K562 (cell line): ENCODE measurements around the gene RAB25. TPM values are rescaled to one million over a fixed set of nuclear protein-coding genes. Genes with fewer than 3 reads are reported as not detected.
A peak's percentile ranks its signal among the peaks of the same experiment; 100 is the strongest.

Source experiments
- ATAC-seq: fragments of 200-7000 bp; cut with Tn5 transposase; 3 replicates; pipeline ENCODE4 v1.9.1; 2020; ENCODE audit warnings: moderate library complexity
- BruUV-seq: library from RNA; stranded (reverse); fragments of 400-500 nt; replicated peaks from 2 replicates; lab custom pipeline; 2021; lab: Mats Ljungman, UMichigan
- CTCF ChIA-PET: fragments of 300-600 bp; formaldehyde crosslinking; extraction: SDS; loops from one replicate; lab custom pipeline; 2021; ENCODE audit warnings: low intra/inter-chr PET ratio; lab: Yijun Ruan, JAX
- POLR2A ChIA-PET: fragments of 300-600, 350-650 bp; sonication (Branson Sonifier 250); formaldehyde crosslinking; extraction: SDS; loops from one replicate; lab custom pipeline; 2021; ENCODE audit warnings: antibody characterized with exemption, inconsistent platforms; lab: Yijun Ruan, JAX
- DNase-seq, 4 experiments: peaks; one replicate each; pipeline versions ENCODE4 v3.0.0 to v3.0.0-alpha.2; 2011 to 2018; ENCODE audit warnings: low spot score in 3 of 4, mixed read lengths in 3 of 4; ENCODE audit errors: extremely low read depth in 1 of 4
- FAIRE-seq: peaks from 2 replicates; lab custom pipeline; 2011; peaks lifted over from hg19 to GRCh38; lab: Jason Lieb, UNC
- H2AFZ ChIP-seq: 2 replicates; pipeline ENCODE4 v1.6.0; 2011; ENCODE audit warnings: low read depth, low read length, control low read depth, inconsistent platforms
- H3K27ac ChIP-seq: fragments of 200-600 bp; 3 replicates; pipeline ENCODE4 v1.8.0; 2011; ENCODE audit warnings: low read depth, mild to moderate bottlenecking, control low read depth, inconsistent platforms, low read length, moderate library complexity, mixed read lengths; ENCODE audit errors: extremely low read depth
- H3K27me3 ChIP-seq, 2 experiments: fragments of 300-600 bp in 1 of 2; 2 replicates in 1 of 2; 3 replicates in 1 of 2; pipeline versions ENCODE4 v1.6.0 to v1.8.0; 2011; ENCODE audit warnings: inconsistent platforms in 2 of 2, low read length in 2 of 2, mild to moderate bottlenecking in 1 of 2, mixed read lengths in 1 of 2, moderate library complexity in 1 of 2; ENCODE audit not compliant: control insufficient read depth in 2 of 2, insufficient read depth in 2 of 2
- H3K36me3 ChIP-seq: fragments of 300-600 bp; 3 replicates; pipeline ENCODE4 v1.8.0; 2011; ENCODE audit warnings: mild to moderate bottlenecking, low read length, inconsistent platforms; ENCODE audit not compliant: control insufficient read depth, insufficient read depth
- H3K4me1 ChIP-seq, 2 experiments: fragments of 200-600 bp in 1 of 2; replicated peaks in 1 of 2; 2 replicates in 1 of 2; 3 replicates in 1 of 2; pipeline versions ENCODE4 v1.5.1 to v1.8.0; 2011; ENCODE audit warnings: inconsistent platforms in 2 of 2, low read length in 2 of 2, mild to moderate bottlenecking in 1 of 2, mixed read lengths in 1 of 2, moderate library complexity in 1 of 2; ENCODE audit not compliant: control insufficient read depth in 2 of 2, insufficient read depth in 2 of 2
- H3K4me2 ChIP-seq: 2 replicates; pipeline ENCODE4 v1.6.1; 2011; ENCODE audit warnings: low read length, control low read depth, inconsistent platforms, mixed read lengths; ENCODE audit not compliant: insufficient read depth
- H3K4me3 ChIP-seq: fragments of 200-600 bp; sonication (generic), shearing (Covaris generic); 2 replicates; pipeline ENCODE4 v1.5.1; 2016; ENCODE audit warnings: control low read depth, inconsistent platforms
- H3K79me2 ChIP-seq: fragments of 200-600 bp; 3 replicates; pipeline ENCODE4 v1.8.0; 2011; ENCODE audit warnings: low read length, inconsistent platforms; ENCODE audit not compliant: control insufficient read depth, insufficient read depth
- H3K9ac ChIP-seq, 2 experiments: 2 replicates each; pipeline versions ENCODE4 v1.6.0 to v1.6.1; 2011; ENCODE audit warnings: low read depth in 2 of 2, low read length in 2 of 2, control low read depth in 1 of 2, inconsistent platforms in 1 of 2, mild to moderate bottlenecking in 1 of 2, mixed read lengths in 1 of 2; ENCODE audit not compliant: insufficient read depth in 1 of 2
- H3K9me1 ChIP-seq: one replicate; pipeline ENCODE4 v1.6.0; 2011; ENCODE audit warnings: inconsistent platforms, mild to moderate bottlenecking, low read length, moderate library complexity; ENCODE audit not compliant: control insufficient read depth, insufficient read depth
- H3K9me3 ChIP-seq: replicated peaks from 2 replicates; pipeline ENCODE4 v1.5.1; 2011; ENCODE audit warnings: low read depth, low read length, inconsistent platforms; ENCODE audit not compliant: control insufficient read depth, insufficient read depth
- H4K20me1 ChIP-seq: replicated peaks from 2 replicates; pipeline ENCODE4 v1.6.1; 2011; ENCODE audit warnings: low read length, inconsistent platforms, mixed read lengths; ENCODE audit not compliant: control insufficient read depth, insufficient read depth
- CEBPG ChIP-seq, 3 experiments: fragments of 200-800 bp in 1 of 3; sonication (Bioruptor generic) in 1 of 3; sonication (generic) in 1 of 3; formaldehyde crosslinking in 1 of 3; IDR thresholded peaks in 2 of 3; conservative IDR thresholded peaks in 1 of 3; 2 replicates each; pipeline versions ENCODE4 v1.6.1 to v1.8.0; 2016 to 2022; ENCODE audit warnings: missing compliant biosample characterization in 2 of 3, missing genetic modification characterization in 2 of 3, mild to moderate bottlenecking in 1 of 3, missing genetic modification reagents in 1 of 3
- CSDE1 ChIP-seq, 2 experiments: fragments of 450-650 bp; IDR thresholded peaks; 2 replicates each; pipeline ENCODE4 v1.6.1; 2016; ENCODE audit warnings: mild to moderate bottlenecking in 1 of 2
- FOXA3 ChIP-seq, 2 experiments: fragments of 450-650 bp in 1 of 2; sonication (generic) in 1 of 2; formaldehyde crosslinking; IDR thresholded peaks in 1 of 2; conservative IDR thresholded peaks in 1 of 2; 2 replicates each; pipeline versions ENCODE4 v1.4.0 to v1.8.0; 2020 to 2022; ENCODE audit warnings: mild to moderate bottlenecking in 2 of 2, missing genetic modification reagents in 1 of 2
- PHTF2 ChIP-seq: fragments of 250-450 bp; sonication (Bioruptor Pico); IDR thresholded peaks from 2 replicates; pipeline ENCODE4 v1.5.0; 2021; ENCODE audit warnings: mild to moderate bottlenecking
- TRIM24 ChIP-seq, 2 experiments: fragments of 450-650 bp; IDR thresholded peaks; 2 replicates each; pipeline ENCODE4 v1.6.1; 2016
- WHSC1 ChIP-seq: IDR thresholded peaks from one replicate; pipeline ENCODE4 v1.6.1; 2012; ENCODE audit warnings: low read length, control low read depth, inconsistent platforms
- XRCC4 ChIP-seq: IDR thresholded peaks from one replicate; pipeline ENCODE4 v1.6.1; 2011; ENCODE audit not compliant: insufficient read depth, insufficient read length; ENCODE audit errors: extremely low read depth
- ZNF431 ChIP-seq: sonication (generic); formaldehyde crosslinking; IDR thresholded peaks from 2 replicates; pipeline ENCODE4 v1.8.0; 2022; ENCODE audit warnings: mild to moderate bottlenecking, missing genetic modification reagents
- WGBS: fragments of 100-300 bp; shearing (Covaris generic); methylation state at CpG from one replicate; pipeline ENCODE4 v1.1.6; 2016; ENCODE audit warnings: low coverage, mixed read lengths; ENCODE audit not compliant: insufficient coverage; ENCODE audit errors: missing lambda C conversion rate; 5-methylcytosine and 5-hydroxymethylcytosine counted together
- in situ Hi-C: fragments of 300-500 bp; cut with MboI; formaldehyde crosslinking; loops from 4 replicates; pipeline ENCODE4 v1.15.0; 2018; ENCODE audit warnings: inconsistent platforms, mixed read lengths
- intact Hi-C: fragments of 100-400 bp; cut with micrococcal nuclease; formaldehyde crosslinking; loops from 2 replicates; pipeline ENCODE4 v1.14.2; 2022
- polyA plus RNA-seq, 8 experiments: library from polyadenylated mRNA; depleted of rRNA in 4 of 8; stranded (reverse) in 5 of 8; unstranded in 3 of 8; fragments of >200 nt; fragmentation: Nextera tagmentation in 2 of 8; fragmentation: Illumina TruSeq in 1 of 8; extraction: Ambion mirVana in 2 of 8; extraction: Trizol in 1 of 8; gene quantifications; 2 replicates each; pipeline versions ENCODE4 v1.2.1 to v1.2.3, GENCODE V29; 2011 to 2014; ENCODE audit warnings: inconsistent platforms in 1 of 8, missing spikeins in 1 of 8
- total RNA-seq, 7 experiments: library from RNA; depleted of rRNA in 6 of 7; stranded (reverse); fragments of >200 nt in 6 of 7; fragmentation: Illumina TruSeq in 2 of 7; extraction: Trizol in 2 of 7; gene quantifications; 2 replicates each; pipeline versions ENCODE4 v1.2.1 to v1.2.3, GENCODE V29; 2011 to 2021; ENCODE audit warnings: low replicate concordance in 1 of 7
- TF ChIP-seq, protein P1 (sequence below), 2 experiments: fragments of 450-650 bp in 1 of 2; sonication (generic) in 1 of 2; formaldehyde crosslinking in 1 of 2; IDR thresholded peaks; 2 replicates each; pipeline versions ENCODE4 v1.7.1 to v1.9.0; 2016 to 2022; ENCODE audit warnings: inconsistent platforms in 1 of 2, mild to moderate bottlenecking in 1 of 2, missing genetic modification reagents in 1 of 2

The RAB25 gene
- total and polyA plus RNA-seq, 9 of the 15 experiments (the other 6 are each of a cell fraction or from before 2014, with no cell fraction given): 0.10 to 0.27 (median 0.13) TPM; not detected in 6

DNA sequence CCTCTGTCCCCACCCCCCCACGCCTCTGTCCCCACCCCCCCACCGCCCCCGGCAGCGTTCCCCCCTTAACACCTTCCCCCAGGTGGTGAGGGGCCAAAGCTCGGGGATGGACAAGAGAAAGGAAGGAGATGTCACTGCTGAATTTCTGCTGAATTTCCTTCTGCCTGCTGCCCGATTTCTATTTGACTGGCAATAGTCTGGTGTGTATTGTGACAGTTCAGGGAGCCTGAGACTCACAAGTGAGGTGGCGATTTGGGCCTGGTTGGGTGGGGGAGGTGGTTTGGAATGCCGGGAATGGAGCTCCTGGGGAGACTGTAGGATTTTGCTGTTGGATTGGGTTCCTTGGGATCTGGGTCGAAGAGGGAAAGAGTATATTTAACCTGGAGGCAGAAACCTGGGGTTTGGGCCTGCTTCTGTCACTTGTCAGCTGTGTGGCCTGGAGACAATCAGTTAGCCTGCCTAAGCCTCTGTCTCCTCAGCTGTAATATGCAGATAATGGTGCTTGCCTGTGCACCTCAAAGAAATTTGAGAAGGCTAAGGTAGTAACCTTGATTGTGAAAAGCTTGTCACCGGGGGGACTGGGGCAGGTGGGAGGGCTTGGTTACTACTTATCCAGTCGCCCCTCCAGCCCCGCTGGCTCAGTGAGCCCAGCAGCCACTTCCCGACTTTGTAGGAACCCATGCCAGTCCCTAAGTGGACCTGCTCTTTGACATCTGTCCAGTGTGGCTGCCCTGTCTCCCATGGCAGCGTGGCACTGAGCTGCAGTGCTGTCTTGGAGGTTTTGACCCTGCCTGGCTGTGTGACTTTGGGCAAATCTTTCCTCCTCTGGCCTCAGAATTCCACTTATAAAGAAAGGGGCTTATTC, 45.9 kb downstream of the RAB25 start:
- no peaks in the 10 kb centered on the region for H3K27me3 ChIP-seq
- CTCF ChIA-PET: interaction anchor here (0.5 kb wide), 1 partner anchor 8 kb away, joined by 3 read pairs; no protein-coding TSS in a partner anchor
- no peaks in the 10 kb centered on the region for H3K36me3 ChIP-seq
- TSS peak; percentile 49 for BruUV-seq
- peak overlapping the region; percentile 53 for H2AFZ ChIP-seq
- no peaks in the 10 kb centered on the region for H4K20me1 ChIP-seq
- no peaks in the 10 kb centered on the region for H3K9me3 ChIP-seq
- FAIRE-seq (peak; percentile 90), ATAC-seq (peak; percentile 66), DNase-seq (peak in 2 of 4 experiments; percentile 64 to 79)
- peak overlapping the region; percentile 57 to 92; a peak in 3 of 4 replicates for H3K9ac ChIP-seq
- WGBS: 12% methylated on average over 11 of the region's 14 CpGs
- H3K4me2 ChIP-seq: peak overlapping the region; percentile 73
- in situ Hi-C loops (no loop called here), intact Hi-C loops (no loop called here)
- H3K4me3 ChIP-seq: no peak overlapping the region
- peaks cover 7% of the 10 kb centered on the region for H3K9me1 ChIP-seq
- H3K27ac ChIP-seq: peak overlapping the region; percentile 83
- peaks cover 4% of the 10 kb centered on the region; the same call in 1 of the 3 replicates for H3K79me2 ChIP-seq
- H3K4me1 ChIP-seq: peaks cover 33 to 55% of the 10 kb centered on the region in 2 experiments
- POLR2A ChIA-PET: interaction anchor here (0.9 to 12.5 kb wide), 7 partner anchors 10 to 55 kb away, joined by 3 to 164 read pairs (median 4); partner anchors contain the start of gene LMNA
- TF ChIP-seq XRCC4 (no peak), CSDE1 (IDR thresholded peaks at IDR 0.05) (no peak), PHTF2 (CRISPR knock-in tag) (no peak), CEBPG (CRISPR knock-in tag; IDR thresholded peaks at IDR 0.05) (no peak), CEBPG (tag; conservative IDR thresholded peaks at IDR 0.05 in 1 of 2, IDR thresholded peaks at IDR 0.05 in 1 of 2) (no peak), TRIM24 (IDR thresholded peaks at IDR 0.05) (0 out of 4 replicates have a peak, but pooled peaks of 1 of the 2 experiments have one; percentile 22), FOXA3 (CRISPR knock-in tag; conservative IDR thresholded peaks at IDR 0.05 in 1 of 2, IDR thresholded peaks at IDR 0.05 in 1 of 2) (no peak), ZNF431 (CRISPR knock-in tag) (no peak), WHSC1 (no peak)
- TF ChIP-seq, protein P1, sequence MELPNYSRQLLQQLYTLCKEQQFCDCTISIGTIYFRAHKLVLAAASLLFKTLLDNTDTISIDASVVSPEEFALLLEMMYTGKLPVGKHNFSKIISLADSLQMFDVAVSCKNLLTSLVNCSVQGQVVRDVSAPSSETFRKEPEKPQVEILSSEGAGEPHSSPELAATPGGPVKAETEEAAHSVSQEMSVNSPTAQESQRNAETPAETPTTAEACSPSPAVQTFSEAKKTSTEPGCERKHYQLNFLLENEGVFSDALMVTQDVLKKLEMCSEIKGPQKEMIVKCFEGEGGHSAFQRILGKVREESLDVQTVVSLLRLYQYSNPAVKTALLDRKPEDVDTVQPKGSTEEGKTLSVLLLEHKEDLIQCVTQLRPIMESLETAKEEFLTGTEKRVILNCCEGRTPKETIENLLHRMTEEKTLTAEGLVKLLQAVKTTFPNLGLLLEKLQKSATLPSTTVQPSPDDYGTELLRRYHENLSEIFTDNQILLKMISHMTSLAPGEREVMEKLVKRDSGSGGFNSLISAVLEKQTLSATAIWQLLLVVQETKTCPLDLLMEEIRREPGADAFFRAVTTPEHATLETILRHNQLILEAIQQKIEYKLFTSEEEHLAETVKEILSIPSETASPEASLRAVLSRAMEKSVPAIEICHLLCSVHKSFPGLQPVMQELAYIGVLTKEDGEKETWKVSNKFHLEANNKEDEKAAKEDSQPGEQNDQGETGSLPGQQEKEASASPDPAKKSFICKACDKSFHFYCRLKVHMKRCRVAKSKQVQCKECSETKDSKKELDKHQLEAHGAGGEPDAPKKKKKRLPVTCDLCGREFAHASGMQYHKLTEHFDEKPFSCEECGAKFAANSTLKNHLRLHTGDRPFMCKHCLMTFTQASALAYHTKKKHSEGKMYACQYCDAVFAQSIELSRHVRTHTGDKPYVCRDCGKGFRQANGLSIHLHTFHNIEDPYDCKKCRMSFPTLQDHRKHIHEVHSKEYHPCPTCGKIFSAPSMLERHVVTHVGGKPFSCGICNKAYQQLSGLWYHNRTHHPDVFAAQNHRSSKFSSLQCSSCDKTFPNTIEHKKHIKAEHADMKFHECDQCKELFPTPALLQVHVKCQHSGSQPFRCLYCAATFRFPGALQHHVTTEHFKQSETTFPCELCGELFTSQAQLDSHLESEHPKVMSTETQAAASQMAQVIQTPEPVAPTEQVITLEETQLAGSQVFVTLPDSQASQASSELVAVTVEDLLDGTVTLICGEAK (IDR thresholded peaks at IDR 0.05): peak; percentile 36
- TF ChIP-seq, protein P1 (CRISPR knock-in tag; IDR thresholded peaks at IDR 0.05): no peak
